Measurements from ENCODE around the gene CEP41.

Gene CEP41

GRCh38 chr7:130440527-130441365 lies at the start of gene CEP41:
Gene CEP41, minus strand, starts transcription at chr7:130441016. Its CDS starts 50 bp downstream, at chr7:130440966.
- peak; percentile 77 for DNase-seq (ENCODE audit: low read depth)

GRCh38 chr7:130490311-130490791 lies 49.5 kb upstream of the CEP41 start:
- no peak for DNase-seq (ENCODE audit: low read depth)

GRCh38 chr7:130489140-130489983 lies 48.5 kb upstream of the CEP41 start:
- no peak for DNase-seq (ENCODE audit: low read depth)

GRCh38 chr7:130488392-130489139 lies 47.8 kb upstream of the CEP41 start:
- DNase-seq (ENCODE audit: low read depth): no peak

- DNase-seq (ENCODE audit: low read depth): no peak
Observed at GRCh38 chr7:130486954-130487436, 46.2 kb upstream of the CEP41 start.

- no peak for DNase-seq (ENCODE audit: low read depth)
Observed at GRCh38 chr7:130486114-130486953, 45.5 kb upstream of the CEP41 start.

- no peak for DNase-seq (ENCODE audit: low read depth)
Observed at GRCh38 chr7:130485734-130486113, 44.9 kb upstream of the CEP41 start.

- no peak for DNase-seq (ENCODE audit: low read depth)
Observed at GRCh38 chr7:130483031-130483430, 42.2 kb upstream of the CEP41 start.

- no peak for DNase-seq (ENCODE audit: low read depth)
Observed at GRCh38 chr7:130481898-130482297, 41.1 kb upstream of the CEP41 start.

GRCh38 chr7:130479716-130480400 lies 39.0 kb upstream of the CEP41 start:
- no peak for DNase-seq (ENCODE audit: low read depth)

- DNase-seq (ENCODE audit: low read depth): no peak
Observed at GRCh38 chr7:130478991-130479390, 38.2 kb upstream of the CEP41 start.

- no peak for DNase-seq (ENCODE audit: low read depth)
Observed at GRCh38 chr7:130476297-130477150, 35.7 kb upstream of the CEP41 start.

GRCh38 chr7:130475776-130476175 lies 35.0 kb upstream of the CEP41 start:
- DNase-seq (ENCODE audit: low read depth): no peak

- no peak for DNase-seq (ENCODE audit: low read depth)
Observed at GRCh38 chr7:130473876-130474275, 33.1 kb upstream of the CEP41 start.

- DNase-seq (ENCODE audit: low read depth): no peak
Observed at GRCh38 chr7:130473289-130473688, 32.5 kb upstream of the CEP41 start.

- DNase-seq (ENCODE audit: low read depth): no peak
Observed at GRCh38 chr7:130471974-130472373, 31.2 kb upstream of the CEP41 start.

GRCh38 chr7:130468612-130469011 lies 27.8 kb upstream of the CEP41 start:
- no peak for DNase-seq (ENCODE audit: low read depth)

- DNase-seq (ENCODE audit: low read depth): no peak
Observed at GRCh38 chr7:130463553-130464434, 23.0 kb upstream of the CEP41 start.

- DNase-seq (ENCODE audit: low read depth): peak; percentile 66
Observed at GRCh38 chr7:130461272-130461671, 20.5 kb upstream of the CEP41 start.
